Measurements from ENCODE around the gene IZUMO2.
A peak's percentile ranks its signal among the peaks of the same experiment; 100 is the strongest.
"Not testable (repeated sequence)": the region's sequence is repeated elsewhere in the genome, so short reads cannot be mapped to it uniquely, and the experiment has no call there.

The IZUMO2 gene

DNA sequence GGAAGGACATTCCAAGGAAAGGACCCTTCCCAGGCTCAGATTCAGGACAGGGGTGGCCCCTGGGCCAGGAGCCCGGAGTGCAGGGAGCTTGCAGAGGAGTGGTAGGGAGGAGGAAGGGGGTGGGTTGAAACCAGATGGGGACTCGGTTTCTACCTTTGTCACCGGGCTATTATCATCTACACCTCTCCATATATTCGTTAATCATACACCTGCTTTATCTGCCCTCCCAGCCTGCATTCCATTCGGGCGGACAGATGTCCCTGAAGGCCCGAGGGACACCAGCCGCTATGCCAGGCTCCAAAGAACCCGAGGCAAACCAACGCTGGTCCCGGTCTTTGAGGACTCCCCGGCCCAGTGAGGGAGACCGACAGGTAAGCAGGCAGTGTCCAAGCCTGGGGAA is 24.9 kb upstream of the IZUMO2 start:
- FAIRE-seq (no peak), DNase-seq (ENCODE audit: low spot score) (no peak)

GRCh38 chr19:50184196-50184595 is 21.1 kb upstream of the IZUMO2 start:
- DNase-seq (ENCODE audit: low spot score) (no peak), FAIRE-seq (no peak)

- FAIRE-seq, result no peak
These were observed 18.0 kb upstream of the IZUMO2 start for GRCh38 chr19:50181121-50181520.

DNA sequence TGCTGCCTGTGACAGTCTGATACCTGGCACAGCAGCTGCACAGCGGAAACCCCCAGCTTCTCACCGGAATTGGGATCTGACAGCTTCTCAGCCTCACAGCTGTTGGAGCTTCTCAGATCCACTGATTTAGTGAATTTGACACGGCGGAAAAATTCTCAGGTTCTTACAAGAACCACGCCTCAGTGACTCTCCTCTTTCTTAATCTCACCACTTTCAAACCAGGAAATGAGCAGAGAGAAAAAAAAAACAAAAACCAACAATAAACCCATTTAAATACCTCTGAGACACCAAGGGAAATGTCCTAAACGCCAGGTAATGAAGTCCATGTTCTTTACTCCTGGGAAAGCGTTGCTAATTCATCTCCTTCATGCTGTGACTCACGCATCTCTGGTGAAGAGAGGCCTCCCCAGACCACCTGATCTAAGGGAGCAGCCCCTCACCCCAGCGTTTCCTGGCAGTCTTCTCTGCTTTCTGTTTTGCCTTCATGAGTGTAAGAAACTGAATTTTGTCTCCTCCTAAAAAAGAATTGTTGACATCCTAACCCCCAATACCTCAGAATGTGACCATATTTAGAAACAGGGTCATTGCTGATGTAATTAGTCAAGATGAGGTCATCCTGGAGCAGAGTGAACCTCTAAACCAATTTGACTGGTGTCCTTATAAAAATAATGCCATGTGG is 15.9 kb upstream of the IZUMO2 start:
- FAIRE-seq (no peak), DNase-seq (ENCODE audit: low spot score) (no peak)

More at GRCh38 chr19:50181121-50181520, 18.0 kb upstream of the IZUMO2 start:
- DNase-seq (ENCODE audit: low spot score), result no peak

DNA sequence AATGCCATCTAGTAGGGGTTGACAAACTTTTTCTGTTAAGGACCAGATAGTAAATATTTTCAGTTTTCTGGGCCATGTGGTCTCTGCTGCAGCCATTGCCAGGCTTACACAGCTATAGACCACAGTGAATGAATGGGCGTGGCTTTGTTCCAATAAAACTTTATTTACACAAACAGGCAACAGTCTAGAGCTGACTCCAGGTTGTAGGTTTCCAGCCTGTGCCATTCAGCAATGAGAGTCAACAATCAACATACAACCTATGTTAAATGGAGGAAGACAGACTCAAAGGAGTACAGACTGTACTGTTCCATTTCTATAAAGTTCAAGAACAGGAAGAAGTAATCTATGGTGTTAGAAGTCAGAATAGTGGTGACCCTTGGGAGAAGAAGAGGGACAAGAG is 15.2 kb upstream of the IZUMO2 start:
- FAIRE-seq, result no peak
- DNase-seq (ENCODE audit: low spot score), result no peak

DNA sequence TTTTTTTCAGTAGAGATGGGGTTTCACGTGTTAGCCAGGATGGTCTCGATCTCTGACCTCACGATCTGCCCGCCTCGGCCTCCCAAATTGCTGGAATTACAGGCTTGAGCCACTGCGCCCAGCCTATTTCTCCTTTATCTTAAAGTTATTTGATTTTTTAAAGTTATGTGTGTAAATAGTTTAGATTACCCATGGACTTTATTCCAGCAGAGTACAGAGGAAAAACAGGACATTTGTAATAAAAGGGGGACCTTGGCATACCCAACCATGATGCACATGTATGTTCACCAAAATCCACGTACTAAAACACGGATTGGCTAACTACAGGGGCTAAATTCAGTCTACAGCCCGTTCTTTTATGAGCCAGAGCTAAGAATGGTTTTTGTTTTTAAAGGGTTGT is 13.7 kb upstream of the IZUMO2 start:
- FAIRE-seq, result no peak

DNA sequence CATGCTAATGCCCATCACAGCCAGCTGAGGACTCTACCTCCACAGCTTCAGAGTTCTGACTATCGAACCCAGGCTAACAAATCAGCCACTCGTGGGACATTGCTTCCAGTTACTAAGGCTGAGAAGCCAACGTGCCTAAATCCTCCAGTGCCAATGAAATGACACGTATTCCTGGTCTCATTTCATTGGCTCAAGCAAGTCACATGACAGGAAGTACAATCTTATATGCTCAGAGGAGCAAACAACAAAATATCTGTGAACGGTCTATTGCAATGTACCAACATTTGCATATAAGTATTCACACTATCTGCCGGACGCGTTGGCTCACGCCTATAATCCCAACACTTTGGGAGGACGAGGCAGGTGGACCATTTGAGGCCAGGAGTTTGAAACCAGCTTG is 12.8 kb upstream of the IZUMO2 start:
- FAIRE-seq, result no peak

More for the DNA sequence above, 13.7 kb upstream of the IZUMO2 start:
- no peak for DNase-seq (ENCODE audit: low spot score)

DNA sequence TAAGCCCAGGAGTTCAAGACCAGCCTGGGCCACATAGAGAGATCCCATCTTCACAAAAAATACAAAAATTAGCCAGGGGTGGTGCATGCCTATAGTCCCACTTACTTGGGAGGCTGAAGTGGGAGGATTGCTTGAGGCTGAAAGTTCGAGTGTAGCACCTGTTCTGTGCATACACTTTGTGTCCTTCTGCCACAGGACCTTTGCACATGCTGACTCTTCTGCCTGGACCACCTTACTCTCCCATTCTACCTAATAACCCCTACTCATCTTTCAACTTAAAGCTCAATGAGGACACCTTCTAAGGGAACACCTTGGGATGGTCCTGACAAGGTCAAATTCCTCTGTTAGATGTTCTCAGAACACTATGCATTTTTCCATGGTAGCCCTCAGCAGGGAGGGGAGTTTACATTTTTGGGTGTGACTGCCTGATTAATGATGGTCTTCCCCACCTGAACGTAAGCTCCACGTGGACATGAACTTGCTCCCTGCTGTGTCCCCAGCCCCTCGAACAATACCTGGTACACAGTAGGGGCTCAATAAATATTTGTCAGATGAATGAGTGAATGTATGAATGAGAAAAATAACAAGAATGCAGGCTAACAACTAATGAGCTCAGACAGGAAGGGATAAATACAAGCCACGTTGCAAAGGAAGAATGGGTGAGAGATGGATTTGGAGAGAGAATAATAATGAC is 11.2 kb upstream of the IZUMO2 start:
- FAIRE-seq (no peak), DNase-seq (ENCODE audit: low spot score) (no peak)

More for the DNA sequence above, 12.8 kb upstream of the IZUMO2 start:
- DNase-seq (ENCODE audit: low spot score), result no peak

GRCh38 chr19:50173127-50173526 is 10.0 kb upstream of the IZUMO2 start:
- DNase-seq (ENCODE audit: low spot score) (no peak), FAIRE-seq (no peak)

DNA sequence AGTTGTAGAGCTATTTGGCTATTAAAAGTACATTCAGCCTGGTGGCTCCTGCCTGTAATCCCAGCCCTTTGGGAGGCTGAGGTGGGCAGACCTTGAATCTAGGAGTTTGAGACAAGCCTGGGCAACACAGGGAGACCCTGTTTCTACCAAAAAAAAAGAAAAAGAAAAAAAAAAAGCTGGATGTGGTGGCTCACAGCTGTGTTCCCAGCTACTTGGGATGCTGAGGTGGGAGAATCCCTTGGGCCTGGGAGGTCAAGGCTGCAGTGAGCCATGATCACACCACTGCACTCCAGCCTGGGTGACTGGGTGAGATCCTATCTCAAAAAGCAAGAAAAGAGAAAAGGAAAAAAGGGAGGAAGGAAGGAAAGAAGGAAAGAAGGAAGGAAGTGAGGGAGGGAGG is 9.6 kb upstream of the IZUMO2 start:
- no peak for DNase-seq (ENCODE audit: low spot score)
- FAIRE-seq, result no peak

DNA sequence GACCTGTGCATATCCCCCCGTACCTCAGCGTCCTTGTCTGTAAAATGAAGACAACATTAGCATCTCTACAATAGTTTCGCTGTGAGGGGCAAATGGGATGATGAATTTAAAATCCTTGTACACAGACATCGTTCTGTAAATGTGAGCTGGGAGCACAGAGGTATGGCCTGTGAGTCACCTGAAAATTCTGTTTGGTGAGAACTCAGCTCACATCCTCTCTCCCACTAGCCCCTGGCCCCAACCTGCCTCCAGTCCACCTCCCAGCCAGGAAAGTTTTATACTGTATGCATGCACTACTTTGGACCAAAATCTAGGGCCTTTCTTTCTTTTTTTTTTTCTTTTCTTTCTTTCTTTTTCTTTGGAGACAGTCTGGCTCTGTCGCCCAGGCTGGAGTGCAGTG is 8.7 kb upstream of the IZUMO2 start:
- DNase-seq (ENCODE audit: low spot score) (no peak), FAIRE-seq (no peak)

DNA sequence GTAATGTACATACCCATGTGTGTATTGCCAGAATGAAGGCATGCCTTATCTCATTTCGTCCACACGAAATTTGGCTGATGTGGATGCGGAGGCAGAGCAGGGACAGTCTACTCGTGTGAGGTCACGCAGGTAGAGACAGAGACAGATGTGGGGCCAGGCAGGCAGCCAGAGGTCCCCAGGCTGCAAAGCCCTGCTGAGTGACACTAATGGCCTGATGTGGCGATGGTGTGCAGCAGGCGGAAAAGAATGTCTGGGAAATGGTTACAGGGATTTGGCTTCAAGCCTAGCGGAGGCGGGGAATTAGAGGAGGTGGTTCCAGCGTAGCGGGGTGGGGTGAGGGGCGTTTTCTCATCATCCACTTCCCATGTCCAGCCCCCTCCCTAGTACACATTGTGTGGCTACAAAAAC is 4.2 kb upstream of the IZUMO2 start:
- DNase-seq (ENCODE audit: low spot score), result peak; percentile 32
- FAIRE-seq, result no peak

- DNase-seq (ENCODE audit: low spot score) (no peak), FAIRE-seq (no peak)
These were observed 4.0 kb downstream of the IZUMO2 start for GRCh38 chr19:50159078-50159477.

DNA sequence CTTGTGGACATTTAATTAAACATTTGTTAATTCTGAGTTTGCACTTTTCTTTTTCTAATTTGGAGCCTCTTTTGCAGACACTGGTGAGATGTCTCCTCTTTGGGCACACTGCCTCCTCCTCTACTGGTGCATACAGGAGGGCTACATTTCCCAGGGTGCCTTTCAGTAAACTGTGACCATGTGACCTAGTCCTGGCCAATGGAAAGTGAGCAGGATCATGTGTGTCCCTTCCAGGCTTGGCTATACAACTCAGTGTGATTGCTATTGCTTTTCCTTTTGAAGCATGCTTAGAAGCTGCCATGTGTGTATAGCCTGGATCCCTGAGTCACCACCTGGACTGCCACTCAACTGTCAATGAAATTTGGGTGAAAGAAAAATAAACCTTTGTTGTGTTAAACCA is 4.5 kb downstream of the IZUMO2 start:
- no peak for DNase-seq (ENCODE audit: low spot score)
- no peak for FAIRE-seq

GRCh38 chr19:50155520-50156109 is 7.5 kb downstream of the IZUMO2 start:
- no peak for FAIRE-seq

GRCh38 chr19:50154529-50154928 is 8.6 kb downstream of the IZUMO2 start:
- no peak for FAIRE-seq
- DNase-seq (ENCODE audit: low spot score), result no peak

More at GRCh38 chr19:50155520-50156109, 7.5 kb downstream of the IZUMO2 start:
- no peak for DNase-seq (ENCODE audit: low spot score)

DNA sequence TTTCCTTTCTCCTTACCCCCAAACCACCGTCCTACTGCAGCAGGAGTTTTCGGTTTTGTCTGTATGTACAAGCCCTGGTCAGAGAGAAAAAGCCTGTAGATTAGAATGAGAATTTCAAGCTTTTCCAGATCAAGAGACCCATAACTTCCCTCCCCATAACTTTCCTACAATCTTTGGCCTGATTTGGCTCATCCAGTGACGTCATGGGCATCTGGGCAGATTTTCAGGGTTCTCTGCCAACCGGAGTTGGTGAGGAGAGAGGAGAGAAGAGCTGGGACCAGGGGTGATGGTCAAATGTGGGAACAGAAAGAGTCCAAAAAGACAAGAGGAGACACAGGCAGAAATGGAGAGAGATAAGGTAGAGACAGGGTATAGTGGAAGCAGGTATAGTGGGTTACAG is 10.5 kb downstream of the IZUMO2 start:
- no peak for FAIRE-seq
- DNase-seq (ENCODE audit: low spot score), result no peak

GRCh38 chr19:50148528-50148927 is 14.6 kb downstream of the IZUMO2 start:
- no peak for DNase-seq (ENCODE audit: low spot score)
- FAIRE-seq, result no peak

DNA sequence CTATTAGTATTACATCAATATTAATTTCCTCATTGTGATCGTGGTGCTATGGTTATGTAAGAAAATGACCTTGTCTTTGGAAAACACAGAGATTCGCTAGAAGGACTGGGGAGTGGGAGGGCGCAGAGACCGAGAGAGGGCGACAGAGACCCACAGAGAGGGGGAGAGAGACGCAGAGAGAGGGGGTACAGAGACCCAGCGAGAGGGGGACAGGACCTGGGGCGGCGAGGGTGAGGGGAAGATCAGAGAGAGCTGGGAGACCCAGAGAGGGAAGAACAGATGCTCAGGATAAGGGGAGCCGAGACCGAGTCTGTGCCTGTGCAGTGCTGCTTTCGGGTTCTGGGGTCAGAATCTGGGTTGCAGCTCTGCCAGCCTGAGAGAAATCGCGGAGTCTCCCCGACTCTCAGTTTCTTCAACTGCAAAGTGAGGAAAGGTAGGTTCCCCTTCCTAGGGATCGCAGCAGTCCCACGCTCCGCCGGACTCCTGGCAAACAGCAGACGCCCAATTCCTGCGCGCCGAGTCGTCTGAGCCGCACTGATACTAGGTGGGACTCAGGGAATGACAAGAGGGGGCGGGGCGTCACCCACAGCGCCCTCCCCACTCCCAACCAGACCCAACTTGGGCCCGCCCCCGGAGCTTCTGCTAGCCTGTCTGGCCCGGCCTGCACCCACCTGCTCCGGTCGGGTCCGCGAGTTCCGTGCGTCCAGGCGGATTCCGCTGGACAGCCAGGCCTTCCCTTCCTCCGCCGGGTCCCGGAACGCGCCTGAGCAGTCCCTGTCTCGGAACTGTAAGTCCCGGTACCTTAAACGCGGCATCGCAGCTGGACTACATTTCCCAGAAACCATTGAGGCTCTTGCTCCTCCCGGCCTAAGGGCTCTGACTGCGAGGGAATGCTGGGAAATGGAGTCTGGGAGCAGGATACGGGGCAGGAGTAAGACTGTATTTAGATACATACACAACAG is 15.3 kb downstream of the IZUMO2 start:
- DNase-seq (ENCODE audit: low spot score) (peak; percentile 89), FAIRE-seq (peak; percentile 48)

DNA sequence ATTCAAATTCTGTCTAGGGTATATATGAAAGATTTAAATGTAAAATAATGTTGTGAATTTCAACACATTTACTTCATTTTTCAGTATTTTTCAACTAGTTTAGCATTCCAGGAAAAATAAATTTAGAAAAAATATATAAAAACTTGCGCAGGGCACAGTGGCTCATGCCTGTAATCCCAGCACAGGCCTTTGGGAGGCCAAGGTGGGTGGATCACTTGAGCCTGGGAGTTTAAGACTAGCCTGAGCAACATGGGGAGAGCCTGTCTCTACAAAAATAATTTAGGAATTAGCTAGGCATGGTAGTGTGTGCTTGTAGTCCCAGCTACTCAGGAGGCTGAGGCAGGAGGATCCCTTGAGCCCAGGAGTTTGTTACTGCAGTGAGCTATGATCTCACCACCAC is 21.2 kb downstream of the IZUMO2 start:
- not testable (repeated sequence) for FAIRE-seq; DNase-seq (ENCODE audit: low spot score)

GRCh38 chr19:50140118-50140845 is 22.8 kb downstream of the IZUMO2 start:
- not testable (repeated sequence) for FAIRE-seq

More at GRCh38 chr19:50140118-50140845, 22.8 kb downstream of the IZUMO2 start:
- not testable (repeated sequence) for DNase-seq (ENCODE audit: low spot score)
